GM12878 (cell line): ENCODE results near the gene SEPTIN6. TPM values are rescaled to one million over a fixed set of nuclear protein-coding genes. Genes with fewer than 3 reads are reported as not detected.

Source experiments
- ATAC-seq: fragments of 200-7000 bp; cut with Tn5 transposase; 3 replicates; pipeline ENCODE4 v1.9.1; 2020; ENCODE audit warnings: mild to moderate bottlenecking, moderate library complexity
- BruUV-seq: library from RNA; stranded (reverse); fragments of 400-500 nt; replicated peaks from 2 replicates; lab custom pipeline; 2021; lab: Mats Ljungman, UMichigan
- CTCF ChIA-PET: fragments of 300-600 bp; sonication (Branson Sonifier 250); formaldehyde crosslinking; extraction: SDS; loops from one replicate; lab custom pipeline; 2021; ENCODE audit warnings: inconsistent platforms; lab: Yijun Ruan, JAX
- POLR2A ChIA-PET: fragments of 350-600 bp; formaldehyde crosslinking; extraction: SDS; loops from one replicate; lab custom pipeline; 2021; ENCODE audit warnings: inconsistent platforms; lab: Charles Lee
- RAD21 ChIA-PET: fragments of 300-600 bp; sonication (Branson Sonifier 250); formaldehyde crosslinking; loops from one replicate; lab custom pipeline; 2023; ENCODE audit warnings: antibody characterized with exemption; ENCODE audit not compliant: unreplicated experiment; lab: Charles Lee
- SMC1A ChIA-PET: fragments of 300-600 bp; sonication (Branson Sonifier 250); formaldehyde crosslinking; loops from one replicate; lab custom pipeline; 2023; ENCODE audit not compliant: unreplicated experiment, uncharacterized antibody; lab: Charles Lee
- DNase-seq: peaks from one replicate; pipeline ENCODE4 v3.0.0-alpha.2; 2011; ENCODE audit warnings: low read depth, low spot score
- FAIRE-seq: peaks from 3 replicates; lab custom pipeline; 2011; peaks lifted over from hg19 to GRCh38; lab: Jason Lieb, UNC
- H2AFZ ChIP-seq: 2 replicates; pipeline ENCODE4 v1.6.0; 2011; ENCODE audit warnings: low read depth, low read length, control low read depth; ENCODE audit not compliant: control insufficient read depth
- H3K27ac ChIP-seq: 2 replicates; pipeline ENCODE4 v1.5.1; 2011; ENCODE audit warnings: control low read depth; ENCODE audit not compliant: control insufficient read depth, insufficient read depth
- H3K27me3 ChIP-seq, 2 experiments: replicated peaks in 1 of 2; 2 replicates each; pipeline versions ENCODE4 v1.6.0 to v1.6.1; 2011; ENCODE audit warnings: low read length in 1 of 2; ENCODE audit not compliant: control insufficient read depth in 2 of 2, insufficient read depth in 2 of 2
- H3K36me3 ChIP-seq, 2 experiments: 2 replicates each; pipeline ENCODE4 v1.5.1; 2011; ENCODE audit warnings: low read length in 1 of 2; ENCODE audit not compliant: control insufficient read depth in 2 of 2, insufficient read depth in 2 of 2
- H3K4me1 ChIP-seq: 2 replicates; pipeline ENCODE4 v1.6.1; 2011; ENCODE audit warnings: mild to moderate bottlenecking, low read length, moderate library complexity, mixed read lengths; ENCODE audit not compliant: control insufficient read depth, insufficient read depth
- H3K4me2 ChIP-seq: 2 replicates; pipeline ENCODE4 v1.6.0; 2011; ENCODE audit warnings: control low read depth; ENCODE audit not compliant: control insufficient read depth, insufficient read depth
- H3K4me3 ChIP-seq: fragments of 200-600 bp; sonication (generic); 2 replicates; pipeline ENCODE4 v1.5.1; 2016
- H3K79me2 ChIP-seq: 2 replicates; pipeline ENCODE4 v1.6.0; 2011; ENCODE audit warnings: low read length; ENCODE audit not compliant: control insufficient read depth, insufficient read depth
- H3K9ac ChIP-seq: 2 replicates; pipeline ENCODE4 v1.8.0; 2011; ENCODE audit warnings: low read length, control low read depth, mixed read lengths; ENCODE audit not compliant: control insufficient read depth, insufficient read depth
- H3K9me3 ChIP-seq: replicated peaks from 3 replicates; pipeline ENCODE4 v1.5.1; 2011; ENCODE audit warnings: mild to moderate bottlenecking, low read length; ENCODE audit not compliant: control insufficient read depth, insufficient read depth
- H4K20me1 ChIP-seq: 2 replicates; pipeline ENCODE4 v1.6.0; 2011; ENCODE audit not compliant: control insufficient read depth, insufficient read depth
- CHD1 ChIP-seq: IDR thresholded peaks from 2 replicates; pipeline ENCODE4 v1.6.1; 2012; ENCODE audit warnings: low read depth, low read length, improper control_type of control experiment
- ESRRA ChIP-seq: IDR thresholded peaks from 2 replicates; pipeline ENCODE4 v1.6.1; 2012; ENCODE audit warnings: mild to moderate bottlenecking, low read length, improper control_type of control experiment
- FOXM1 ChIP-seq: IDR thresholded peaks from 2 replicates; pipeline ENCODE4 v1.6.1; 2012; ENCODE audit warnings: low read depth, mild to moderate bottlenecking, inconsistent platforms, low read length, moderate library complexity
- HDAC2 ChIP-seq: fragments of 200-600 bp; sonication (generic); IDR thresholded peaks from 2 replicates; pipeline ENCODE4 v1.6.1; 2017
- IKZF1 ChIP-seq: fragments of 450-650 bp; conservative IDR thresholded peaks from 2 replicates; pipeline ENCODE4 v1.6.1; 2017; ENCODE audit warnings: antibody characterized with exemption, mild to moderate bottlenecking
- IKZF2 ChIP-seq, 2 experiments: fragments of 450-650 bp; IDR thresholded peaks; 2 replicates each; pipeline ENCODE4 v1.6.1; 2017; ENCODE audit warnings: mild to moderate bottlenecking in 2 of 2, moderate library complexity in 2 of 2
- RAD51 ChIP-seq: fragments of 450-650 bp; IDR thresholded peaks from 2 replicates; pipeline ENCODE4 v1.6.1; 2016; ENCODE audit warnings: moderate library complexity, mild to moderate bottlenecking, inconsistent platforms
- SMC3 ChIP-seq: IDR thresholded peaks from 2 replicates; pipeline ENCODE4 v1.6.1; 2011; ENCODE audit warnings: low read length, improper control_type of control experiment, borderline replicate concordance
- USF1 ChIP-seq: IDR thresholded peaks from 2 replicates; pipeline ENCODE4 v1.6.1; 2011; ENCODE audit warnings: borderline replicate concordance, low read depth, mild to moderate bottlenecking, moderate library complexity, mixed read lengths, low read length; ENCODE audit not compliant: insufficient read depth; ENCODE audit errors: extremely low read length
- WGBS: methylation state at CpG from one replicate; pipeline ENCODE4 v1.1.6; 2016; ENCODE audit warnings: low lambda C conversion rate; ENCODE audit not compliant: insufficient replicate concordance, insufficient coverage; ENCODE audit errors: missing lambda C conversion rate; 5-methylcytosine and 5-hydroxymethylcytosine counted together
- in situ Hi-C: fragments of 300-500 bp; cut with MboI; formaldehyde crosslinking; loops from 9 replicates; pipeline ENCODE4 v1.14.3; 2018; ENCODE audit warnings: mixed read lengths
- intact Hi-C: fragments of 100-400 bp; cut with micrococcal nuclease; formaldehyde crosslinking; loops from one replicate; pipeline ENCODE4 v1.14.2; 2022; ENCODE audit not compliant: unreplicated experiment
- polyA plus RNA-seq, 11 experiments: library from polyadenylated mRNA; depleted of rRNA in 4 of 11; unstranded in 6 of 11; stranded (reverse) in 5 of 11; fragments of >200 nt; fragmentation: Nextera tagmentation in 4 of 11; fragmentation: Illumina TruSeq in 1 of 11; extraction: Ambion mirVana in 4 of 11; extraction: Trizol in 1 of 11; gene quantifications; 1 replicate in 1 of 11; 2 replicates in 10 of 11; pipeline versions ENCODE4 v1.2.1 to v1.2.3, GENCODE V29; 2011 to 2016; ENCODE audit warnings: inconsistent platforms in 2 of 11, missing spikeins in 2 of 11, low read depth in 1 of 11
- total RNA-seq, 4 experiments: library from RNA; depleted of rRNA in 3 of 4; stranded (reverse); fragments of >200 nt in 3 of 4; fragmentation: Illumina TruSeq in 1 of 4; extraction: Trizol in 1 of 4; gene quantifications; 2 replicates each; pipeline versions ENCODE4 v1.2.1 to v1.2.3, GENCODE V29; 2013 to 2021
- TF ChIP-seq, protein P1 (sequence below): fragments of 450-650 bp; IDR thresholded peaks from 2 replicates; pipeline ENCODE4 v1.6.1; 2016; ENCODE audit warnings: mild to moderate bottlenecking

The SEPTIN6 gene
- total and polyA plus RNA-seq, 10 of the 15 experiments (the other 5 are each of a cell fraction or from before 2014, with no cell fraction given), result 37.2 to 353 (median 154) TPM

GRCh38 chrX:119688911-119689321 lies 4.1 kb downstream of the SEPTIN6 start (continued):
- TF ChIP-seq, protein P1, sequence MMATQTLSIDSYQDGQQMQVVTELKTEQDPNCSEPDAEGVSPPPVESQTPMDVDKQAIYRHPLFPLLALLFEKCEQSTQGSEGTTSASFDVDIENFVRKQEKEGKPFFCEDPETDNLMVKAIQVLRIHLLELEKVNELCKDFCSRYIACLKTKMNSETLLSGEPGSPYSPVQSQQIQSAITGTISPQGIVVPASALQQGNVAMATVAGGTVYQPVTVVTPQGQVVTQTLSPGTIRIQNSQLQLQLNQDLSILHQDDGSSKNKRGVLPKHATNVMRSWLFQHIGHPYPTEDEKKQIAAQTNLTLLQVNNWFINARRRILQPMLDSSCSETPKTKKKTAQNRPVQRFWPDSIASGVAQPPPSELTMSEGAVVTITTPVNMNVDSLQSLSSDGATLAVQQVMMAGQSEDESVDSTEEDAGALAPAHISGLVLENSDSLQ, result no peak
- TF ChIP-seq HDAC2, result no peak
- peak; percentile 26 for TF ChIP-seq USF1
- TF ChIP-seq RAD51, result peak; percentile 63
- no peak for TF ChIP-seq CHD1
- no peak for TF ChIP-seq ESRRA

DNA sequence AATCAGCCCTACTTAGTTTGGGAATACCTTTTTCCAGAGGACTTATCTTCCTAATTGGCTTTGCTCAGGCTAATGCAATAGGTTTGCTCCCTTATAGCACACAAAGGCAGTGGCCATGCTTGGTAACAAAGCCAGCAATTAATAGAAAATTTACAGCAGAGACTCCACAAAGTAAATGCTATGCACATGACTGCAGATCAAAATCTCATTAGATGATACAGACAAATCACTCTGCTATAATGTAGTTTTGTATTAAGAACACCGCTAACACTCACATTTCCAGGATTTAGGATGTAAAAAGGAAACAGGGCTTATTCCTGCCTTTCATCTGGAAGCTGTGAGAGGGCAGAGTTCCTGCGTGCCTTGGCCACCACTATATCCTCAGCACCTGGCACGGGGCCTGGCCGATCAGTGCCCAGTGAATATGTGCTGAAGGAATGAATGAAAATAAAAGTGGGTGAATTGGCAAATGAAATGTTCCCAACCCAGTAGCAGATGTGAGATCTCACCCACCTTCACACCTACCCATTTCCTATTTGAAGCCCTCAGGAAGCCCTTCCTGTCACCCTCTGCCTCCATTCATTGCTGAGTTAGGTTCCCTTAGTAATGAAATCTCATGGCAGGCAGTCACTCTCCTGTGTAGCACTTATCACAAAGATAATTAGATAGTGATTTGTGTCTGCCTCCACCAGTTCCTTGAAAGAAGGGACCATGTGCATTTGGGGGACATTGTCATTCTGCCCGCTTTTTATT lies 5.1 kb downstream of the SEPTIN6 start:
- Histone ChIP-seq H3K4me3 (peak overlapping the region; percentile 58; the same call in 1 of the 2 replicates), H3K4me1 (peaks cover 41% of the 10 kb centered on the region), H4K20me1 (no peaks in the 10 kb centered on the region), H3K27me3 (no peaks in the 10 kb centered on the region), H2AFZ (no peak overlapping the region), H3K36me3 (no peaks in the 10 kb centered on the region), H3K79me2 (peaks cover 89% of the 10 kb centered on the region), H3K9ac (peak overlapping the region; percentile 0), H3K27ac (peak overlapping the region; percentile 83), H3K4me2 (peak overlapping the region; percentile 67), H3K9me3 (no peaks in the 10 kb centered on the region)
- WGBS, result 22% methylated on average over 5 of the region's 5 CpGs
- CTCF ChIA-PET, result interaction anchor here (0.9 to 4.3 kb wide), 4 partner anchors 42 to 88 kb away, joined by 3 to 25 read pairs (median 4); no protein-coding TSS in a partner anchor
- POLR2A ChIA-PET, result interaction anchor here (1.1 to 2.8 kb wide), 4 partner anchors 8 to 69 kb away, joined by 3 to 12 read pairs (median 6); no protein-coding TSS in a partner anchor
- in situ Hi-C loops (no loop called here), intact Hi-C loops (loop anchor here (5.0 kb wide), 1 partner anchor 71 kb away; no protein-coding TSS in a partner anchor)
- no peak for ATAC-seq
- no peak for TF ChIP-seq SMC3
- TF ChIP-seq IKZF1, result peak; percentile 38; the same call in 1 of the 2 replicates
- TF ChIP-seq FOXM1, result no peak
- TF ChIP-seq IKZF2 (IDR thresholded peaks at IDR 0.05), result peak in 1 of 2 experiments; percentile 10; a peak in 1 of 4 replicates
- SMC1A ChIA-PET, result interaction anchor here (0.6 to 5.2 kb wide), 7 partner anchors 9 to 96 kb away, joined by 3 to 34 read pairs (median 5); no protein-coding TSS in a partner anchor
- FAIRE-seq, result no peak
- RAD21 ChIA-PET, result interaction anchor here (1.0 to 1.4 kb wide), 3 partner anchors 11 to 42 kb away, joined by 4 to 9 read pairs (median 5); no protein-coding TSS in a partner anchor
- DNase-seq, result no peak
- BruUV-seq, result no TSS peak
